Middle frontal gyrus (tissue), 1 donor: ENCODE measurements around the gene HAT1.
"Not testable (repeated sequence)": the region's sequence is repeated elsewhere in the genome, so short reads cannot be mapped to it uniquely, and the experiment has no call there.

Experiments
- DNase-seq: peaks from one replicate; pipeline ENCODE4 v3.0.0-alpha.2; 2015; ENCODE audit warnings: low spot score; ENCODE audit errors: extremely low spot score

HAT1 gene

GRCh38 chr2:171972329-171972982, 50.2 kb downstream of the HAT1 start:
- no peak for DNase-seq

- no peak for DNase-seq
These were observed 56.8 kb downstream of the HAT1 start for GRCh38 chr2:171979103-171979502.

- DNase-seq, result not testable (repeated sequence)
These were observed 61.7 kb downstream of the HAT1 start for GRCh38 chr2:171983924-171984323.

GRCh38 chr2:171985076-171985475, 62.8 kb downstream of the HAT1 start:
- DNase-seq, result no peak

GRCh38 chr2:171986778-171987177, 64.5 kb downstream of the HAT1 start:
- DNase-seq, result no peak

- DNase-seq, result no peak
These were observed 68.8 kb downstream of the HAT1 start for GRCh38 chr2:171991027-171991426.

GRCh38 chr2:171995586-171995985, 73.3 kb downstream of the HAT1 start:
- DNase-seq, result no peak

- no peak for DNase-seq
These were observed 73.8 kb downstream of the HAT1 start for GRCh38 chr2:171996021-171996420.

- DNase-seq, result not testable (repeated sequence)
These were observed 74.8 kb downstream of the HAT1 start for GRCh38 chr2:171997031-171997430.

- DNase-seq, result peak; percentile 20
These were observed 76.9 kb downstream of the HAT1 start for GRCh38 chr2:171999161-171999560.

GRCh38 chr2:171999604-172000469, 77.6 kb downstream of the HAT1 start, which contains the start of gene METAP1D:
Gene METAP1D, plus strand, starts transcription at chr2:171999953. Its CDS starts 17 bp downstream, at chr2:171999970.
- peak; percentile 90 for DNase-seq

GRCh38 chr2:172000696-172001361, 78.6 kb downstream of the HAT1 start:
- DNase-seq, result no peak

GRCh38 chr2:172007372-172007771, 85.1 kb downstream of the HAT1 start:
- DNase-seq, result no peak

- no peak for DNase-seq
These were observed 87.6 kb downstream of the HAT1 start for GRCh38 chr2:172009823-172010222.

GRCh38 chr2:172011812-172012575, 89.7 kb downstream of the HAT1 start:
- DNase-seq, result no peak

GRCh38 chr2:172012677-172013391, 90.6 kb downstream of the HAT1 start:
- DNase-seq, result no peak

GRCh38 chr2:172013396-172013795, 91.1 kb downstream of the HAT1 start:
- no peak for DNase-seq

GRCh38 chr2:172021074-172021931, 99.0 kb downstream of the HAT1 start:
- DNase-seq, result no peak

GRCh38 chr2:172021955-172022354, 99.7 kb downstream of the HAT1 start:
- DNase-seq, result no peak

- DNase-seq, result no peak
These were observed 109.3 kb downstream of the HAT1 start for GRCh38 chr2:172031536-172031935.
